Bronchial epithelial cell (primary cell): ENCODE data around the gene PAX5. TPM values are rescaled to one million over a fixed set of nuclear protein-coding genes. Genes with fewer than 3 reads are reported as not detected.

Experiments
- DNase-seq: peaks from one replicate; pipeline ENCODE4 v3.0.0-alpha.2; 2010; ENCODE audit warnings: low read depth
- FAIRE-seq: peaks from 2 replicates; lab custom pipeline; 2011; peaks lifted over from hg19 to GRCh38; lab: Jason Lieb, UNC
- H3K27me3 ChIP-seq: 2 replicates; pipeline ENCODE4 v1.5.1; 2011; ENCODE audit warnings: low read length; ENCODE audit not compliant: control insufficient read depth, insufficient read depth
- H3K36me3 ChIP-seq: 2 replicates; pipeline ENCODE4 v1.5.1; 2011; ENCODE audit warnings: low read length; ENCODE audit not compliant: control insufficient read depth, insufficient read depth
- H3K4me3 ChIP-seq: 2 replicates; pipeline ENCODE4 v1.5.1; 2011; ENCODE audit warnings: mild to moderate bottlenecking, low read depth, low read length, control low read depth
- total RNA-seq: library from RNA; depleted of rRNA; stranded (reverse); fragments of >200 nt; gene quantifications from 2 replicates; pipeline ENCODE4 v1.2.1, GENCODE V29; 2014
- TF ChIP-seq, protein P1 (sequence below): IDR thresholded peaks from 2 replicates; pipeline ENCODE4 v1.5.1; 2011; ENCODE audit warnings: mild to moderate bottlenecking, moderate library complexity, low read length, control low read depth, inconsistent platforms; ENCODE audit not compliant: insufficient read depth, severe bottlenecking

The PAX5 gene
- total RNA-seq, 1 donor from 2014 or later, result not detected

DNA sequence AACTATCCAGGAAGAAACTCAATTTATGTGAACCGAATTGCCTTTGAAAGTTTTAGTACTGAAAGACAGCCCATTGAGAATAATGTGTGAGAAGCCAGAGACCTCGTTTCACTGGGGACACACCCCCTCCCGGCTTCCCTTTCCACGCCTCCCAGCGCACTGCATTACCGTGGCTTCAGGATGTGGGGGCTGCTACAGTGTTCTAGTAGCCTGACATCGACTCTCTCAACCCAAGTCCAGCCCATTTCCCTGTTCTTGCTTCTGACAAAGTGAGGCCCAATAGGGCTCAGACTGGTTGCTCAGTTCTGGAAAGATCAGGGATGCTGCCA lies 3.5 kb downstream of the PAX5 start:
- no peak for FAIRE-seq
- TF ChIP-seq, protein P1, sequence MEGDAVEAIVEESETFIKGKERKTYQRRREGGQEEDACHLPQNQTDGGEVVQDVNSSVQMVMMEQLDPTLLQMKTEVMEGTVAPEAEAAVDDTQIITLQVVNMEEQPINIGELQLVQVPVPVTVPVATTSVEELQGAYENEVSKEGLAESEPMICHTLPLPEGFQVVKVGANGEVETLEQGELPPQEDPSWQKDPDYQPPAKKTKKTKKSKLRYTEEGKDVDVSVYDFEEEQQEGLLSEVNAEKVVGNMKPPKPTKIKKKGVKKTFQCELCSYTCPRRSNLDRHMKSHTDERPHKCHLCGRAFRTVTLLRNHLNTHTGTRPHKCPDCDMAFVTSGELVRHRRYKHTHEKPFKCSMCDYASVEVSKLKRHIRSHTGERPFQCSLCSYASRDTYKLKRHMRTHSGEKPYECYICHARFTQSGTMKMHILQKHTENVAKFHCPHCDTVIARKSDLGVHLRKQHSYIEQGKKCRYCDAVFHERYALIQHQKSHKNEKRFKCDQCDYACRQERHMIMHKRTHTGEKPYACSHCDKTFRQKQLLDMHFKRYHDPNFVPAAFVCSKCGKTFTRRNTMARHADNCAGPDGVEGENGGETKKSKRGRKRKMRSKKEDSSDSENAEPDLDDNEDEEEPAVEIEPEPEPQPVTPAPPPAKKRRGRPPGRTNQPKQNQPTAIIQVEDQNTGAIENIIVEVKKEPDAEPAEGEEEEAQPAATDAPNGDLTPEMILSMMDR, result no peak
- Histone ChIP-seq H3K27me3 (peaks cover 88% of the 10 kb centered on the region), H3K36me3 (no peaks in the 10 kb centered on the region), H3K4me3 (no peak overlapping the region)
- DNase-seq, result no peak

DNA sequence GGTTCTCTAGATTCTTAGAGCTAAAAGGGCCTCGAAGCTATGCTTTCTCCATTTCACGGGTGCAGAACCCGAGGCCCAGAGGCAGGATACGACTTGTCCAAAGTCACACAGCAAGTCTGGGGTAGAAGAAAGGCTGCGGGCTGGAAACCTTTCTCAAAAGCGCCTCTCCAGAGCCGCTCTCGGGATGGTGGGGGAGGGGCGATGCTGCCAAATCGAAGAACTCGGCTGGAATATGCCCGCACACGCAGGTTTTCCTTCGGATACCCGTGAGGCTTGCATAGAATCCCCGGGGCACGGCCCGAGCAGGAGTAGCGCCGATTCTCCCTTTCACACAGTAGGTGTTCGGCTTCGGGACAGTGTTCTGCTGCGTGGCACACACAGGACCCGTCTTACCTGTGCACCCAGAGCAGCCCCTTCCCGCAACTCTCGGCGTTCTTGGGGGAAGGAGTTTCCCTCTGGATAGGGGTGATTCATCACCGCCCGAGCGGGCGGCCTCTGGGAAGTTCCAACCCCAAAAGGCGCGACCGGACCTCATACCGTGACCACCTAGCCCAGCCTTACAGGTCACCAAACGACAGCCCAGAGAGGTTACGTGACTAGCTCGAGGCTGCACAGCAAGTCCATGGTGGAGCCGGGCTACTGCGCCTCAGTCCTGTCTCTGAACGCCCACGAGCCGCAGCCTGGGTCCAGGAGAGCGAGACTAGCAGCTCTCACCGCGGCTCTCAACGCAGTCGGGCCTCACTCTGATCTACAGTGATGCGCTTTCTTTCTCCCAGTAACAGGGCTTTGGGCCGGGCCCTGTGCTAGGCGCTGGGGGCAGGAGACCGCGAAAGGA lies 4.1 kb downstream of the PAX5 start:
- no peaks in the 10 kb centered on the region for H3K36me3 ChIP-seq
- DNase-seq (peak; percentile 29), FAIRE-seq (no peak)
- H3K4me3 ChIP-seq, result no peak overlapping the region
- peaks cover 88% of the 10 kb centered on the region for H3K27me3 ChIP-seq
- TF ChIP-seq, protein P1, result no peak

GRCh38 chr9:37029304-37029775 lies 4.7 kb downstream of the PAX5 start:
- FAIRE-seq (no peak), DNase-seq (no peak)
- no peaks in the 10 kb centered on the region for H3K36me3 ChIP-seq
- peaks cover 89% of the 10 kb centered on the region for H3K27me3 ChIP-seq
- H3K4me3 ChIP-seq, result no peak overlapping the region
- TF ChIP-seq, protein P1, result no peak

GRCh38 chr9:37028420-37029031 lies 5.5 kb downstream of the PAX5 start:
- Histone ChIP-seq H3K27me3 (peaks cover 89% of the 10 kb centered on the region), H3K4me3 (no peak overlapping the region), H3K36me3 (no peaks in the 10 kb centered on the region)
- TF ChIP-seq, protein P1, result no peak
- FAIRE-seq, result no peak
- no peak for DNase-seq

DNA sequence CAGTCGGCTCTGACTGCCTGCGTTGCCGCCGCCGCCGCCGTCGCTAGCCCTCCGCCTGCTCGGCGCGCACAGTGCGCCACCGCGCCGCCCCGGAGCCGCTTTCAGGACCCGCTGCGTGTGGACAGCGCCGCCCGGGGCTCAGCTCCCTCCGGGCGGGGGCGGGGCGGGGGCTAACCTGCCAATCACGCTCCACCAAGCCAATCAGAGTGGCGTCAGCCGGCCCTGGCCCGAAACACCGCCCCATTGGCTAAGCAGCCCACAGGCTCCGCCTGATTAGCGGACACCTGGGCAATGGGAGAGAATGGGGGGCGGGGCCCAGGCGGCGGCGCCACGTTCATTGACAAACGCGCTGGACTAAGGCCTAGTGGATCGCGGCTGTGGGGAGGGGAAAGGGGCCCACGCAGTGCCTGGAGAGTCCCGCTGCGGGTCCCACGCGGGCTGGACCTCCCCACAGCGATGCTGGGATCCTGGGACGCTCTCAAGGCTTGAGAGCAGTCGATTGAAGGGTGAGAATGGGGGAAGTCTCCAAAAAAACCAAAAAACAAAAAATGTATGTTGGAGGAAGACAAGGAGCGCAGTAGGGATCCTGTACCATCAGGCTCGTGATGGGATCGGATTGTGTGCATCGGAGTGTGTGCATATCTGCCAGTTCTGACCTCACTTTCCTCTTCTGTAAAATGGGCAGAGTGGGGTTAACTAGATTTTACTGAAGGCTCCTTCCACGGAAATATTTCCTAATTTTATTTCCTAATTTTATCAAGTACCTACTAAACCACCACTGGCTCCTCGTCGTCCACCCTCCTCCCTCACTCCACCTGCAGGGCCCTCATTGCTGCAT lies 6.3 kb downstream of the PAX5 start:
- TF ChIP-seq, protein P1, result no peak
- Histone ChIP-seq H3K4me3 (no peak overlapping the region), H3K36me3 (no peaks in the 10 kb centered on the region), H3K27me3 (peaks cover 90% of the 10 kb centered on the region)
- no peak for FAIRE-seq
- peak; percentile 67 for DNase-seq
